Inflammatory macrophage treated with lipopolysaccharide for 4 hours (primary cell): ENCODE results near the gene KCNN2.

Experiments used
- DNase-seq: peaks from one replicate; pipeline ENCODE4 v3.0.0-alpha.2; 2020

KCNN2 gene

GRCh38 chr5:114361724-114362196 lies at the start of gene KCNN2:
Gene KCNN2, plus strand, starts transcription at chr5:114362070. Its CDS starts 70 bp downstream, at chr5:114362140.
- no peak for DNase-seq

DNA sequence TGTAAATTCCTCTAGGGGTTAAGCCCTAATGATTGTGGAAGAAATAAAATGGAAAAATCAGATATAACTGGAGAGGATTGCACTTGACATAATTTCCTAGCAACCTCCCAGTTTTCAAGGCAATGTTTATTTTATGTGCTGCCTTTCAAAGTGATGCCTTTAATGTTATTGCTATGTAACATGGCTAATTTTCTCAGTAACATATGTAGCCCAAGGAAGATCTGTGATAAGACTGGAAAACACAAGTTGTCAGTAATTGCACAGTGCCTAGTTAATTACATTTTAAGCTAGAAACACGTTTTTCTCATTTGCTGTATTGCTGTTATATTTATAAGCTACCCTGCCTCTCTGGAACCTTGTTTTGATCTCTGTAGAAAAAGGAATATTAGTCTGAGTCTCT lies 49.2 kb upstream of the KCNN2 start:
- DNase-seq, result no peak

DNA sequence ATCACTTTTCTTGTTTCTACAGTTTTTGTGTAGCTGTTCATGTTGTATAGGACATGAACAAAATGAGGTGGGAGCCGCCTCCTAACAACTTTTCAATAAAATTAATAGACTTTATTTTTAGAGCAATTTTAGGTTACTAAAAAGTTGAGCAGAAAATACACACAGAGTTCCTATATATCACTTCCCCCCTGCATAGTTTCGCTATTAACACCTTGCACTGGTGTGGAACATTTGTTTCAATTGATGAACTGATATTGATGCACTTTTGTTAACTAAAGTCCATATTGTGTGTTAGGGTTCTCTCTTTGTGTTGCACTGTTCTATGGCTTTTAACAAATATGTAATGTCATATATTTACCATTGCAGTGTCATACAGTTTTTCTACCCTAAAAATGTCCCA lies 47.8 kb upstream of the KCNN2 start:
- DNase-seq, result no peak

DNA sequence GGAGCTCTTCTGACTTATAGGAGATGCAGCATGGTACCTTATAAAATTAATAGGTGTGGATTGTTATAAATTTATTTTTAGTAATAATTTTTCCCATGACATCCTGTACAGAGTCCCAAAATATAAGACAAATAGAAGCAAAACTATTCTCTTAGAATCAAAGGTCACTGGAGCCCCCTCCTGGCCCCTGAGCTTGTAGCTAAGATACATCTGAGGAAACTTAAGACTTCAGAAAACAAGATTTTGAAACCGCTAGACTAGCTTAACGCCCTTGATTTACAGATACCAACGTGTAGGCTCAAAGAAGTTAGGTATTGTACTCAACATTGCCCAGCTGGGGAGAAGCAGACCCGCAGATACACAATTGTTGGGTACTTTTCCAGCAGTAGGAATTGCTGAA lies 45.7 kb upstream of the KCNN2 start:
- DNase-seq, result no peak

GRCh38 chr5:114317751-114318150 lies 44.1 kb upstream of the KCNN2 start:
- no peak for DNase-seq

DNA sequence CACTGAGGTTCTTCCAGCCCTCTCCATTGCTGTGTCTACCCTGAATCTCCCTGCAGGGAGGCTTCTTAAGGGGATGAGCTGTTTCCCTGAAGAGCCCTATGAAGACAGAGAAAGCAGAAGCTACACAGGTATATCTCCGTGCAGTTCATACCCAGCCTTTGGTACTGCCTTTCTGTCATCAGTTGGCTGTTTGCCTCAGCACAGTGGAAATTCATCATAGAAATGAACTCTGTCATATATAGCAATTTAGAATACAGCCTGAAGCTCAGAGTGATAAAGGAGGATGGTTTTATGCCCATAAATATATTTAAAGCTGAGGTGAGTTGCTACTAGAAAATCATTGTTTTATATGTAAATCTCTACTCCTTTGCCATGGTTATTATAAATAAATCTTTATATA lies 42.6 kb upstream of the KCNN2 start:
- DNase-seq, result no peak

GRCh38 chr5:114319821-114320220 lies 42.0 kb upstream of the KCNN2 start:
- DNase-seq, result peak; percentile 15

DNA sequence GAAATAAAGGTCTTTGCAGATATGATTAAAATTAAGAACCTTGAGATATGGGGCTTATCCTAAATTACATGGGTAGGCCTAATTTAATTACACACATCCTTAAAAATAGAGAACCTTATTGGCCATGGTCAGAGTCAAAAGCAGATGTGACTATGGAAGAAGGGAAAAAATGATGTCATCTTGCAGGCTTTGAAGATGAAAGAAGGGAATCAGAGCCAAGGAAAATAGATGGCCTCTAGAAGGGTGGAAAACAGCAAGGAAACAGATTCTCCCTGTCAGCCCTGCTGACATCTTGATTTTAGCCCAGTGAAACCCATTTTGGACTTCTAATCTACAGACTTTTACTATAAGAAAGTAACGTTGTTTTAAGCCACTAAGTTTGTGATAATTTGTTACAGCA lies 37.6 kb upstream of the KCNN2 start:
- no peak for DNase-seq

DNA sequence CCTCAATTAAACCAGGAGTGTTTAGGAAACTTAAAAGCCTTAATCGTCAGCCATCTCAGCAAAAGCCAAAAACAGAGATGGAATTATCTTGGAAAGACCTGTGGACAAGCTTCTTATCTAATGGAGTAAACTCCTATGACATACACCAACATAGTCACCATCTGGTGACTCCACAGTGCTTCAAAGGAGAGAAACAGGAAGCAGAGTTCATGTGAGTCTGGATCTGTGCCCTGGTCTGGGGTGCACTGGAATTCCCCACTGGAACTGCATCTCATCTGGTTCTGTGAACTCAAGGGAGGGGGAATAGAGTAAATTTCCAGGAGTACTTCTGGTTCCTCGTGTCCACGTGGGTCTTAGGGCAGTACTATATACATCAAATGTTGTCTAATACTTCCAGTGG lies 36.3 kb upstream of the KCNN2 start:
- peak; percentile 58 for DNase-seq

GRCh38 chr5:114327474-114327873 lies 34.4 kb upstream of the KCNN2 start:
- DNase-seq, result no peak

GRCh38 chr5:114327987-114328386 lies 33.9 kb upstream of the KCNN2 start:
- no peak for DNase-seq

- DNase-seq, result no peak
Observed at GRCh38 chr5:114330916-114331531, 30.8 kb upstream of the KCNN2 start.

- no peak for DNase-seq
Observed at GRCh38 chr5:114332493-114332892, 29.4 kb upstream of the KCNN2 start.

- no peak for DNase-seq
Observed at GRCh38 chr5:114332925-114333324, 28.9 kb upstream of the KCNN2 start.

DNA sequence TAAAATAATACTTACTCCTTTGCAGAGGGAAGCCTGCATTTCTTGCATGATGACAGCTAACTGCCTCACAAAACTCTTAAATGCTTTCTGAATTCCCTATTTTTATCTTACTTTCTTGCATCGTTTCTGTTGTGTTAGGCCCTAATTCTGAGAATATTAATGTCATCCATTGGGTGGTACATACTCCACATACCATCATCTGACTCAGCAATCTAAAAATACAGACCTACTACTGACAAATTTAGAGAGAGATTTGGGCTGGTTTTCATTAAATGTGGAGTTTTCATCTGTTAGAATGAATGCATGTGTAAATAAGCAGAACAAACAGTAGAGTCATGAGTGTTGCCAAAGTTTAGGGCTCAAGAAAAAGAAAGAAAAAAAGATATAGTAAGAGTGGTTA lies 26.5 kb upstream of the KCNN2 start:
- DNase-seq, result no peak

DNA sequence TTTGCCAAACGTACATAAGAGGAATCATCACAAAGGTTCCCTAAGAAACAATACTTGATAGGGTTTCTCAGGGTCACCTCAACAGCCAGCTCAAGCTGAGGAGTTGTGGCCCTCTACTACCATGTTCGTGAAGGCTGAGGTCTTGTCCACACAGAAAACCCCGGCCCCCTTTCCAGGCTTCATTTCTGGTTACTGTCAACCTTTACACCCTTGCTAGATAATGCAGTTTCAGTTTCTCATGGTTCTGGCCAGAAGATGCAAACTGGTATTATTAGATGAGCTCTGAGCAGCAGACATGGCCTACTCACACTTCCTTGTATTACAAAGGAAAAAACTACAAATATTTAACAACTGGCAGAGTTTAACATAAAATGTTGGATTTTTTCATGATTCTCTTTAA lies 22.8 kb upstream of the KCNN2 start:
- DNase-seq, result no peak

GRCh38 chr5:114346181-114346580 lies 15.7 kb upstream of the KCNN2 start:
- no peak for DNase-seq

DNA sequence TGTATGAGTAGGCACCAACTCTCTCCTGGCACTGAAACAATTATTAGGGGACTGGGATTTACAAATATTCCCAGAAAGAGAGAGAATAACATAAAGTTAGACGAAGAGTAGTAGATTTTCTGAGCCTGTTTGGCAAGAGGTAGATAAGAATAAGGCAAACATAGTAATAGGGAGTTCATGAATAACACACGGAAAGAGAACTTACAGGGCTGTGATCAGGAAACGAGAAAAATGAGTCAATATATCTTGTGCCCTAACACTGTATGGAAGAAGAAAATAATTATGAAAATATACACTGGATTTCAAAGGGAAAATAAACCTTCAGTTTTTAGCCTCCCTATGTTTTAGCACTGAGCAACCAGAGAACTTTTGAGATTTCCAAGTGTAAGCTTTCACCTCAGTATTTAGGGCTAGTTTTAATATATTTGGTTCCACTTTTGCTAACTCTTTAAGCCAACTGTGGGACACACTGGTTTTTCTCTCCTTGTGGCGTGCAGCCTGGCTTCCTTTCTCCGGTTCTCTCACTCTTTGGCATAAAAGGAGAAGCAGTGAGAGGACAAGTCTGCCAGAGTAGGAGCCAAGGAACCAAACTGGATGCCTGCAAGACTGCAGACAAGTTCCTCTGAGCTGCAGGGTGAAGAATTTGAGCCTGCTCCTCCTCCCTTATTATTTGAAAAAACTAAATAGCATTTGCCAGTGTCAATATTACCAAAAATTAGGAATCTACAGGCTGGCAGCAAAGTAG lies 6.6 kb upstream of the KCNN2 start:
- no peak for DNase-seq

GRCh38 chr5:114358329-114358728 lies 3.5 kb upstream of the KCNN2 start:
- DNase-seq, result no peak

DNA sequence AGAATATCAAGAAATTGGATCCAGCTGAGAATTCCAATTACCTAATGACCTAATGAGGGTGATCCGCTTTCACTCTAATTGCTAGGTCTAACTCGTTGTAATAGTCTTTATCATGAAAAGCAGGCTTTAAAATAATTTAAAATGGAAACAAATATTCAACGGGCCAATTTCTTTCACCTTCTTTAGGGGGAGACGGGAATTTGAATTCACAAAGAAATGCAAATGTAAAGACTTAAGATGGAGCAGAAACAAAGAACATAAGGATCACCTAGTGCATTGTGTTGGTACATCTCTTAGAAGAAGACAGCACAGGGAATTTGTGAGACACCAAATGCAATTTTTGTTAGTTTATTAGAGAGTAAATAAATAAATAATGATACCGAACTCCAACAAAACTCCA lies 1.5 kb upstream of the KCNN2 start:
- DNase-seq, result no peak

DNA sequence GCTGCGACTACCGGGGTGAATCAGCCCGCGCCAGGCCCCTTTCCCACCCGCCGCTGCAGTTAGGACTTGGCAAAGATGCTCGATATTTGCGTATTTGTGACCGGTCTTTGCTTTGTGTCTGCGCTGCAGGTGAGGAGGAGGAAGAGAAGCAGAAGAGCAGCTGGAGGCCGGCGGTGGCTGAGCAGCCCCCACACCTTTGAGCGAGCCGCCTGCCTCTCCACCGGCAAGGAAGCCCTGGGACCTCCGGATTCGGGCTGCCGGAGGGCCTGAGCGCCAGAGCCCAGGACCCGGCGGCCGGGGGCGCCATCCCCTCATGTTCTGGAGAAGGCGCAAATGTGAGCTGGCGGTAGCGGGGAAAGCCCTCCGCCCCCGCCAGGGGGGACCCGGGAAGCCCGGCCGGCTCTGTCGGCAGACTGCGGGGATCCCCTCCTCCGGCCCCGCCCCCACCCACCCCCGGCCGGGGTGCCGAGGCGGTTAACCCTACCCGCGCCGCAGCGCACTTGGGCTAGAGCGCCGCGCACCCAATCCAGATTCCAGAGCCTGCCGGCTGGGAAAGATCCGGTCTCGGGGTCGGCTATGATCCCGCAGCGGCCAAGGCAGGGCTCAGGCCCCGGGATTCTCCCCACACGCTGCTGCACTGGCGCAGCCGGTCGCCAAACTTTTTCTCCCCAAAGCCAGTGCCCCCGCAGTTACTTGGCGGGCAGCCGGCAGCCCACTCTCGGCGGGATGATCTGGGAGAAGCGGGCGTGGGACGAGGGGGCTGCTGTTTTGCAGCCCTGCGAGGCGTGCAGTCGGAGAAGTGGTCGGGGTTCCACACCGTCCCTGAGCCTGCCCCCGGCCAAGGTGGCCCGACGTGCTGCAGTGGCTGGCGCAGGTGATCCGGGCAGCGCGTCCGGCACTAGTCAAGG lies 800 bp upstream of the KCNN2 start:
- DNase-seq, result no peak

GRCh38 chr5:114362197-114362976 lies 517 bp downstream of the KCNN2 start:
- DNase-seq, result no peak
